IPS-NIHi7 (cell line): ENCODE measurements around the gene PDLIM3.

Experiments used
- DNase-seq: peaks from one replicate; pipeline ENCODE4 v3.0.0; 2012; ENCODE audit warnings: mixed read lengths; ENCODE audit errors: extremely low spot score

The PDLIM3 gene

GRCh38 chr4:185471235-185472102 is 63.8 kb downstream of the PDLIM3 start, which contains the start of gene CCDC110:
Gene CCDC110, minus strand, starts transcription at chr4:185471733. Its CDS starts 50 bp downstream, at chr4:185471683.
- DNase-seq: peak; percentile 99

GRCh38 chr4:185470501-185471195 is 64.7 kb downstream of the PDLIM3 start:
- no peak for DNase-seq

GRCh38 chr4:185469580-185470154 is 65.6 kb downstream of the PDLIM3 start:
- no peak for DNase-seq

DNA sequence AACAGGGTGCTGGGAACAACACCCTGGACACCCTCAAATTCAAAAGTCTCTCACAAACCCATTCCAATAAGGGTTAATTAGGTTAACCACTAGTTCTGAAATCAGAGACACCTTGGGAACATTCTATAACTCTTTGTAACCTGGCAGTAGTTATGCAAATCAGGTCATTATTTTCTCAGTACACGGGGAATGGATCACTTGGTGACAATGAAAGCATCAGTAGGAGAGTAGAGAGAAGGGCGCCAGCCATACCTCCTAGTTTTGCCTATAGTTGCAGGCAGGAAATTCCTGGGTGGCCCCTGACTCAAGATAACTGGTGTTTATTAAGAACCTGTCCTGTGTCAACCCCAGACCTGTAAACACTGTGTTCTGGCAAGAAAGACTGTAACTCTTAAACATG is 66.3 kb downstream of the PDLIM3 start:
- no peak for DNase-seq

DNA sequence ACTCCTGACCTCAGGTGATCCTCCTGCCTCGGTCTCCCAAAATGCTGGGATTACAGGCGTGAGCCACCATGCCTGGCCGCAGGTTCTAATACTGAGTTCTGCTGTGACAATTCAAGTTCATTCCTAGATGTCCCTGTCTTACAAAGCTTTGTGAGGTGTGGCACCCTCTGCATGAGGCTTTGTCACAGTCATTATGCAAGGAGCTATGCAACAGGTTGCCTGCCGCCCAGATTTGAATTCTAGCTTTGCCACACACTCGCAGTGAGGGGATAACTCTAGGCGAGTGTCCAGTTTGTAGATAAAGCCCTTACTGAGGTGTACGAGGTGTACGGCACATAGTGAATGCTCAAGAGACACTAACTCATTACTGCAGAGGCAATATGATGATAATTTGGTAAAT is 67.3 kb downstream of the PDLIM3 start:
- no peak for DNase-seq

DNA sequence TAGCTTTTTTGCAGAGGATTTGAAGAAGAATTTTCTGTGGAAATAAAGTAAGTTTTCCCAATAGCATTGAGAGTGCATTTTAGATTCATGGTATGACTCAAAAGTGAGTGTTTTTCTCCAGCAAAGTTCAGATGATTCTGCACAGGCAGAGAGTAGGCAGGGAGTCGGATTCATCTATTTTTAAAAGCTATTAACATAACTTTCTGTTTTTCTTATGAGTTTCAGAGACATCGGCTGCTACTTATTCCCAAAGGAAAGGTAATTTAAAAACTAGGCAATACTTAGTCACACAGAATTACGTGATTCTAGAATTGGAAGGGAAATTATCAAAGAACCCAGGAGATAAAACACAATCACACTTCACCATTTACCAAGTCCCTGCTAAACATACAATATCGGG is 68.2 kb downstream of the PDLIM3 start:
- no peak for DNase-seq

- DNase-seq: no peak
Observed at GRCh38 chr4:185465707-185466106, 69.6 kb downstream of the PDLIM3 start.

GRCh38 chr4:185464887-185465286 is 70.4 kb downstream of the PDLIM3 start:
- DNase-seq: no peak

- peak; percentile 43 for DNase-seq
Observed at GRCh38 chr4:185464183-185464582, 71.1 kb downstream of the PDLIM3 start.

DNA sequence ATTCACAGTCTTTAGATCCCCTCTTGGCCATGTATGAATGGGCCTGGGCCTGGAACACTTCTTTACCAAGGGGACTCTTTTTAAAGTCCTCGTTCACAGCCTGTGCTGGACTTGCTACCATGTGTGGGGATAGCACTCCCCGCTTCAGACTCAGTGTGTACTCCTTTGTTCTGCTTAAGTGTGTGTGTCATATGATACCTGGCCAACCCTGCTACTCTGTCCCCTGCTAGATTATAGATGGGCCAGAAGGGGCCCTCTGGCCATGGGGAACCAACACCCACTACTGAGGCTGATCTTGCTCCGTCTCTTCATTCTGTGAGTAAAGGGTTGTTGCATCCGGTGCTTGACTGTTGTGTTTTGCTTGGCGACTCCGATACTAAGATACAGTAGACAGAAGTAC is 71.8 kb downstream of the PDLIM3 start:
- no peak for DNase-seq

DNA sequence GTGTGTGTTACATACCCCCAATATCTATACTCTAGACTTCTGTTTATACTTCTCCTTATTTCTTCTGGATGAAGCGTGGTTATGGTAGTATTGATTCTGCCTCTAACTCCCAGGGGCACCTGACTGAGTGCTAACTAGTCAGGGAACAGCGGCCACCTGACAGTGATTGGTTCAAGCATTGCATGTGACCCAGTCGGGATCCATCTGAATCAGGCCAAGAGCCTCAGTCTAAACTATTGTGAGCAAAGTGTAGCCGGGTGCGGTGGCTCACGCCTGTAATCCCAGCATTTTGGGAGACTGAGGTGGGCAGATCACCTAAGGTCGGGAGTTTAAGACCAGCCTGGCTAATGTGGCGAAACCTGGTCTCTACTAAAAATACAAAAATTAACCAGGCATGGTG is 73.7 kb downstream of the PDLIM3 start:
- DNase-seq: no peak

DNA sequence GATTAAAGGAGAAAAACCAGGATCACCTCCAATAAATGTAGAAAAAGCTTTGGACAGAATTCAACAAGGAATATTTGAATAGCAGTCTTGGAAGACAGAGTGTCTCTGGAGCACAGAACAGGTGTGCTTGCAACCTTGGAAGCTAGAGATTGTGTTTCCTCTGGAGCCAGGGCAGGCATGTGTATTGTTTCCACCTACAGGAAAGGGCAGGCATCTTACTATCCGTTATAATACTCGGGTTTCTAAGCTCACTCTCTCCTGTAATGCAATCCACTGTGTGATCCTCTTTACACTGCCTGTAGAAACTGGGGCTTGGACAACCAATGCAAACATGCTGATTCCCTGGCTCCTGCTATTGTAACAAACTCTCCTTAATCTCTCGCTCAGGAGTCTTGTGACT is 78.2 kb downstream of the PDLIM3 start:
- peak; percentile 24 for DNase-seq

DNA sequence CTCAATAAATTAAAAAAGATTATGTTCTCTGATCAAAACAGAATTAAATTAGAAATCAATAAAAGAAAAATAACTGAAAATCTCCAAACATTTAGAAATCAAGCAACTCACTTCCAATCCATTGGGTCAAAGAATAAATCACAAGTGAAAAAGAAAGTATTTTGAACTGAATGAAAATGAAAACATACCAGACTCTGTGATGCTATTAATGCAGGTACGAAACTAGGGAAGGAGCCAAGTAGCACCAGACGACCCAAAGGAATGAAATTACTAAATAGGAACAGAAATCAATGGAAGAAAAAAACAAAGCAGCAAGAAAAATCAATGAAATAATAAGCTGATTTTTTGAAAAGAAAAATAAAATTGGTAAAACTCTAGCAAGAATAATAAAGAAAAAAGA is 79.2 kb downstream of the PDLIM3 start:
- no peak for DNase-seq
